Esophagus squamous epithelium (tissue), 5 donors: ENCODE data around the gene TARS1. TPM values are rescaled to one million over a fixed set of nuclear protein-coding genes. Genes with fewer than 3 reads are reported as not detected.

Source experiments
- DNase-seq: peaks from one replicate; lab custom pipeline; 2025; lab: John Stamatoyannopoulos, UW
- H3K27ac ChIP-seq, 4 donors: fragments of 200-600 bp; sonication (generic); one replicate each; pipeline ENCODE4 v1.5.1; 2016 to 2019; ENCODE audit warnings: mild to moderate bottlenecking in 1 of 4
- H3K27me3 ChIP-seq, 4 donors: fragments of 200-600 bp; sonication (generic); 1 replicate in 3 of 4; 2 replicates in 1 of 4; pipeline versions ENCODE4 v1.5.1 to v1.6.0; 2017 to 2021; ENCODE audit warnings: antibody characterized with exemption in 1 of 4
- H3K36me3 ChIP-seq, 3 donors: fragments of 200-600 bp; sonication (generic); one replicate each; pipeline ENCODE4 v1.5.1; 2016 to 2019
- H3K4me1 ChIP-seq, 3 donors: fragments of 200-600 bp; sonication (generic); one replicate each; pipeline ENCODE4 v1.5.1; 2017 to 2019
- H3K4me3 ChIP-seq, 4 donors: fragments of 200-600 bp; sonication (generic); 1 replicate in 3 of 4; 2 replicates in 1 of 4; pipeline ENCODE4 v1.5.1; 2016 to 2019; ENCODE audit warnings: mild to moderate bottlenecking in 2 of 4, moderate library complexity in 1 of 4
- H3K9me3 ChIP-seq, 3 donors: fragments of 200-600 bp; sonication (generic); one replicate each; pipeline ENCODE4 v1.5.1; 2016 to 2019
- CTCF ChIP-seq, 6 experiments: fragments of 450-650 bp in 4 of 6; fragments of 200-600 bp in 2 of 6; sonication (generic) in 2 of 6; IDR thresholded peaks; one replicate each; pipeline ENCODE4 v1.5.1; 2016 to 2019; ENCODE audit warnings: antibody characterized with exemption in 6 of 6, mild to moderate bottlenecking in 4 of 6, moderate library complexity in 4 of 6
- POLR2A ChIP-seq, 4 donors: fragments of 450-650 bp; IDR thresholded peaks; one replicate each; pipeline ENCODE4 v1.6.1; 2017; ENCODE audit warnings: antibody characterized with exemption in 4 of 4, mild to moderate bottlenecking in 4 of 4, moderate library complexity in 3 of 4
- WGBS, 2 donors: methylation state at CpG; one replicate each; pipeline ENCODE4 v1.1.5; 2018; 5-methylcytosine and 5-hydroxymethylcytosine counted together
- intact Hi-C: fragments of 100-400 bp; cut with DNase I; formaldehyde crosslinking; loops from one replicate; pipeline ENCODE4 v1.15.0; 2022
- total RNA-seq, 4 donors: library from RNA; depleted of rRNA; stranded (reverse); fragments of >200 nt; gene quantifications; one replicate each; pipeline ENCODE4 v1.1.0, GENCODE V29; 2016
- donor health status: DM: yes; HTN: yes; CAD: no.

The TARS1 gene
- total RNA-seq: 100 to 1,000 TPM in 2 of 4 donors, 10 to 100 TPM in 2; 66.6 to 192 (median 98.4) TPM

GRCh38 chr5:33440482-33441240 is at the start of gene TARS1:
TSS of gene TARS1 (plus strand) at chr5:33440965. CDS start at chr5:33441087, 122 bp downstream.
- WGBS, 2 donors: 0 to 1% methylated on average over 18 to 29 of the region's 52 CpGs
- Histone ChIP-seq H3K27ac (peak within 1 kb of the TSS; percentile 93 to 98 (median 96)), H3K9me3 (no peaks in the 10 kb centered on the region), H3K36me3 (peaks cover 0 to 13% (median 0%) of the 10 kb centered on the region in 3 donors), H3K4me3 (peak within 1 kb of the TSS; percentile 87 to 91 (median 88)), H3K4me1 (peaks cover 6 to 57% (median 13%) of the 10 kb centered on the region in 3 donors), H3K27me3 (no peaks in the 10 kb centered on the region)
- TF ChIP-seq CTCF (IDR thresholded peaks at IDR 0.05): peak in 1 of 6 experiments; percentile 10
- TF ChIP-seq POLR2A (IDR thresholded peaks at IDR 0.05): peak in 3 of 4 donors; percentile 35 to 85 (median 56)
- peak; percentile 89 for DNase-seq
- intact Hi-C loops: no loop called here

GRCh38 chr5:33398501-33398900 is 42.3 kb upstream of the TARS1 start:
- H3K27me3 ChIP-seq: no peaks in the 10 kb centered on the region
- intact Hi-C loops: no loop called here
- no peaks in the 10 kb centered on the region for H3K36me3 ChIP-seq
- H3K9me3 ChIP-seq: no peaks in the 10 kb centered on the region
- no peak overlapping the region for H3K27ac ChIP-seq
- 71 to 82% methylated on average over 1 of the region's 1 CpG for WGBS, 2 donors
- peaks cover 0 to 9% (median 7%) of the 10 kb centered on the region in 3 donors for H3K4me1 ChIP-seq
- no peak for TF ChIP-seq POLR2A (IDR thresholded peaks at IDR 0.05)
- no peak for TF ChIP-seq CTCF (IDR thresholded peaks at IDR 0.05)
- no peak overlapping the region for H3K4me3 ChIP-seq
- DNase-seq: no peak

- Histone ChIP-seq H3K4me1 (peaks cover 0 to 9% (median 7%) of the 10 kb centered on the region in 3 donors), H3K27me3 (no peaks in the 10 kb centered on the region), H3K9me3 (no peaks in the 10 kb centered on the region), H3K36me3 (no peaks in the 10 kb centered on the region), H3K4me3 (no peak overlapping the region), H3K27ac (no peak overlapping the region)
- intact Hi-C loops: no loop called here
- WGBS, 2 donors: 52% methylated on average over 4 of the region's 4 CpGs
- no peak for DNase-seq
- TF ChIP-seq POLR2A (IDR thresholded peaks at IDR 0.05): no peak
Observed at GRCh38 chr5:33400675-33401074, 40.1 kb upstream of the TARS1 start.

GRCh38 chr5:33401482-33402390 is 39.0 kb upstream of the TARS1 start:
- no peaks in the 10 kb centered on the region for H3K36me3 ChIP-seq
- WGBS, 2 donors: 49 to 57% methylated on average over 5 of the region's 5 CpGs
- H3K9me3 ChIP-seq: no peaks in the 10 kb centered on the region
- peak overlapping the region in 1 of 4 donors; percentile 34 for H3K27ac ChIP-seq
- peaks cover 0 to 9% (median 7%) of the 10 kb centered on the region in 3 donors for H3K4me1 ChIP-seq
- H3K4me3 ChIP-seq: no peak overlapping the region
- intact Hi-C loops: no loop called here
- H3K27me3 ChIP-seq: no peaks in the 10 kb centered on the region
- no peak for DNase-seq
- no peak for TF ChIP-seq CTCF (IDR thresholded peaks at IDR 0.05)
- no peak for TF ChIP-seq POLR2A (IDR thresholded peaks at IDR 0.05)

- H3K27me3 ChIP-seq: no peaks in the 10 kb centered on the region
- no peaks in the 10 kb centered on the region for H3K36me3 ChIP-seq
- no peak overlapping the region for H3K27ac ChIP-seq
- H3K9me3 ChIP-seq: no peaks in the 10 kb centered on the region
- no peak overlapping the region for H3K4me3 ChIP-seq
- WGBS, 2 donors: 42 to 58% methylated on average over 2 of the region's 2 CpGs
- TF ChIP-seq CTCF (IDR thresholded peaks at IDR 0.05): no peak
- TF ChIP-seq POLR2A (IDR thresholded peaks at IDR 0.05): no peak
- peaks cover 0 to 9% (median 7%) of the 10 kb centered on the region in 3 donors for H3K4me1 ChIP-seq
- DNase-seq: no peak
- intact Hi-C loops: no loop called here
Observed at GRCh38 chr5:33403187-33403586, 37.6 kb upstream of the TARS1 start.
